SK-N-SH (cell line): Measurements from ENCODE around the gene CFAP299.

Experiments used
- CTCF ChIP-seq: fragments of 200-600 bp; sonication (generic); IDR thresholded peaks from 2 replicates; pipeline ENCODE4 v1.6.1; 2017; ENCODE audit warnings: antibody characterized with exemption, mild to moderate bottlenecking, moderate library complexity
- GABPA ChIP-seq: IDR thresholded peaks from 2 replicates; pipeline ENCODE4 v1.4.0; 2012; ENCODE audit warnings: low read depth, mild to moderate bottlenecking
- PBX3 ChIP-seq: IDR thresholded peaks from 2 replicates; pipeline ENCODE4; 2012
- SMC3 ChIP-seq: IDR thresholded peaks from 2 replicates; pipeline ENCODE4 v1.6.1; 2012; ENCODE audit warnings: low read depth, low read length, improper control_type of control experiment
- TAF1 ChIP-seq: IDR thresholded peaks from 2 replicates; pipeline ENCODE4 v1.6.1; 2012; ENCODE audit warnings: low read depth, mild to moderate bottlenecking, low read length, moderate library complexity, borderline replicate concordance

- TF ChIP-seq CTCF (no peak), PBX3 (no peak), SMC3 (no peak), GABPA (no peak), TAF1 (no peak)
These were observed 627.5 kb downstream of the CFAP299 start for GRCh38 chr4:80963051-80963450.
